HCT116 (cell line): Measurements from ENCODE around the gene ATOH8. TPM values are rescaled to one million over a fixed set of nuclear protein-coding genes. Genes with fewer than 3 reads are reported as not detected.

ENCODE experiments used
- ATAC-seq: fragments of 200-7000 bp; cut with Tn5 transposase; 2 replicates; pipeline ENCODE4 v1.9.1; 2020; ENCODE audit warnings: mild to moderate bottlenecking, moderate library complexity
- BruUV-seq: library from RNA; stranded (reverse); fragments of 400-500 nt; replicated peaks from 2 replicates; lab custom pipeline; 2021; lab: Mats Ljungman, UMichigan
- CTCF ChIA-PET: fragments of 300-600 bp; sonication (Branson Sonifier 250); formaldehyde crosslinking; loops from one replicate; lab custom pipeline; 2021; ENCODE audit warnings: antibody characterized with exemption; lab: Charles Lee
- POLR2A ChIA-PET: fragments of 300-600, 350-600 bp; sonication (Branson Sonifier 250); formaldehyde crosslinking; loops from one replicate; lab custom pipeline; 2021; ENCODE audit warnings: antibody characterized with exemption; lab: Charles Lee
- RAD21 ChIA-PET, 2 experiments: fragments of 300-600 bp; sonication (Branson Sonifier 250); formaldehyde crosslinking; loops; one replicate each; lab custom pipeline; 2023; ENCODE audit warnings: low total read pairs in 2 of 2; ENCODE audit not compliant: uncharacterized antibody in 2 of 2, unreplicated experiment in 2 of 2, low non-redundant PET in 1 of 2; lab: Charles Lee
- DNase-seq: peaks from one replicate; pipeline ENCODE4 v3.0.0-alpha.2; 2010; ENCODE audit warnings: low read depth, low spot score
- H2AFZ ChIP-seq: fragments of 200-600 bp; shearing (Covaris generic), sonication (generic); 2 replicates; pipeline ENCODE4 v1.6.1; 2017; ENCODE audit warnings: low read depth, mixed run types, mixed read lengths, antibody characterized with exemption, low read length; ENCODE audit not compliant: poor library complexity, severe bottlenecking
- H3K27ac ChIP-seq: 2 replicates; pipeline ENCODE4 v1.5.1; 2012; ENCODE audit warnings: low read depth, low read length
- H3K27me3 ChIP-seq: fragments of 200-600 bp; sonication (generic); 2 replicates; pipeline ENCODE4 v1.6.1; 2016; ENCODE audit warnings: mixed run types, low read length, mixed read lengths; ENCODE audit not compliant: insufficient read depth
- H3K36me3 ChIP-seq, 2 experiments: fragments of 200-500 bp in 1 of 2; fragments of 200-600 bp in 1 of 2; sonication (Bioruptor generic) in 1 of 2; sonication (generic) in 1 of 2; 2 replicates each; pipeline versions ENCODE4 v1.5.1 to v1.6.1; 2014 to 2016; ENCODE audit warnings: low read length in 2 of 2, inconsistent platforms in 1 of 2, mixed read lengths in 1 of 2, mixed run types in 1 of 2; ENCODE audit not compliant: insufficient read depth in 2 of 2, control insufficient read depth in 1 of 2
- H3K4me1 ChIP-seq, 2 experiments: fragments of 200-600 bp in 1 of 2; sonication (generic) in 1 of 2; 2 replicates each; pipeline versions ENCODE4 v1.5.1 to v1.6.1; 2012 to 2017; ENCODE audit warnings: low read length in 2 of 2, inconsistent platforms in 1 of 2, mild to moderate bottlenecking in 1 of 2, mixed read lengths in 1 of 2, mixed run types in 1 of 2, moderate library complexity in 1 of 2; ENCODE audit not compliant: insufficient read depth in 2 of 2, control insufficient read depth in 1 of 2
- H3K4me2 ChIP-seq: fragments of 200-600 bp; sonication (generic); 2 replicates; pipeline ENCODE4 v1.6.1; 2017; ENCODE audit warnings: mixed run types, low read length, mixed read lengths
- H3K4me3 ChIP-seq, 2 experiments: fragments of 200-600 bp in 1 of 2; sonication (generic) in 1 of 2; replicated peaks in 1 of 2; 2 replicates each; pipeline ENCODE4 v1.5.1; 2011 to 2016; ENCODE audit warnings: low read length in 2 of 2, control low read depth in 1 of 2, low read depth in 1 of 2, mild to moderate bottlenecking in 1 of 2, mixed read lengths in 1 of 2, mixed run types in 1 of 2
- H3K79me2 ChIP-seq: fragments of 200-600 bp; sonication (generic); 2 replicates; pipeline ENCODE4 v1.6.1; 2017; ENCODE audit warnings: mild to moderate bottlenecking, mixed run types, low read length, moderate library complexity, mixed read lengths; ENCODE audit not compliant: insufficient read depth
- H3K9ac ChIP-seq: fragments of 200-600 bp; sonication (generic); 2 replicates; pipeline ENCODE4 v1.6.1; 2016; ENCODE audit warnings: low read length, mixed read lengths
- H3K9me2 ChIP-seq: fragments of 200-600 bp; sonication (generic), shearing (Covaris generic); 2 replicates; pipeline ENCODE4 v1.6.1; 2017; ENCODE audit warnings: mixed run types, mild to moderate bottlenecking, moderate library complexity; ENCODE audit not compliant: insufficient read depth
- H3K9me3 ChIP-seq, 2 experiments: fragments of 200-500 bp in 1 of 2; fragments of 200-600 bp in 1 of 2; sonication (Bioruptor generic) in 1 of 2; sonication (generic) in 1 of 2; 2 replicates each; pipeline ENCODE4 v1.6.1; 2014 to 2017; ENCODE audit warnings: low read length in 2 of 2, mixed read lengths in 2 of 2, inconsistent platforms in 1 of 2, low read depth in 1 of 2, mild to moderate bottlenecking in 1 of 2, mixed run types in 1 of 2, moderate library complexity in 1 of 2; ENCODE audit not compliant: control insufficient read depth in 1 of 2, insufficient read depth in 1 of 2
- H4K20me1 ChIP-seq: fragments of 200-600 bp; sonication (generic), shearing (Covaris generic); 2 replicates; pipeline ENCODE4 v1.6.1; 2017; ENCODE audit warnings: mixed run types, mild to moderate bottlenecking, moderate library complexity; ENCODE audit not compliant: insufficient read depth
- ATF3 ChIP-seq: IDR thresholded peaks from 2 replicates; pipeline ENCODE4 v1.6.1; 2012
- CBX3 ChIP-seq: IDR thresholded peaks from 2 replicates; pipeline ENCODE4 v1.6.1; 2012; ENCODE audit warnings: low read depth
- CEBPB ChIP-seq: IDR thresholded peaks from 2 replicates; pipeline ENCODE4 v1.6.1; 2012; ENCODE audit warnings: low read depth
- EGR1 ChIP-seq: IDR thresholded peaks from 2 replicates; pipeline ENCODE4 v1.6.1; 2012; ENCODE audit warnings: low read depth
- EZH2 ChIP-seq: fragments of 200-600 bp; sonication (generic); IDR thresholded peaks from 2 replicates; pipeline ENCODE4 v1.6.1; 2017; ENCODE audit warnings: antibody characterized with exemption, mixed run types
- FOSL1 ChIP-seq: IDR thresholded peaks from 2 replicates; pipeline ENCODE4 v1.6.1; 2012; ENCODE audit warnings: low read depth
- JUND ChIP-seq: IDR thresholded peaks from 2 replicates; pipeline ENCODE4 v1.6.1; 2012
- MAX ChIP-seq: IDR thresholded peaks from 2 replicates; pipeline ENCODE4 v1.6.1; 2012
- POLR2A ChIP-seq: IDR thresholded peaks from 2 replicates; pipeline ENCODE4 v1.7.0; 2011; ENCODE audit warnings: borderline replicate concordance; ENCODE audit not compliant: insufficient read depth, insufficient read length; ENCODE audit errors: extremely low read depth
- POLR2AphosphoS5 ChIP-seq: IDR thresholded peaks from 2 replicates; pipeline ENCODE4 v1.6.1; 2011; ENCODE audit warnings: mild to moderate bottlenecking, low read depth, low read length, moderate library complexity
- REST ChIP-seq: IDR thresholded peaks from 2 replicates; pipeline ENCODE4 v1.6.1; 2012; ENCODE audit warnings: low read depth
- SP1 ChIP-seq: IDR thresholded peaks from 2 replicates; pipeline ENCODE4 v1.6.1; 2012; ENCODE audit warnings: low read depth
- ZNF274 ChIP-seq: fragments of 200-500 bp; sonication (Bioruptor generic); IDR thresholded peaks from 2 replicates; pipeline ENCODE4 v1.6.1; 2014; ENCODE audit warnings: mild to moderate bottlenecking, low read depth, low read length, inconsistent platforms
- intact Hi-C: fragments of 100-400 bp; cut with micrococcal nuclease; formaldehyde crosslinking; loops from 2 replicates; pipeline ENCODE4 v1.10.0; 2022
- total RNA-seq: library from RNA; stranded (reverse); gene quantifications from one replicate; pipeline ENCODE4 v1.2.1, GENCODE V29; 2021; ENCODE audit not compliant: unreplicated experiment

ATOH8 gene
- total RNA-seq, 1 experiment from 2014 or later = 0.74 TPM

- Histone ChIP-seq H3K79me2 (no peaks in the 10 kb centered on the region), H3K36me3 (no peaks in the 10 kb centered on the region), H3K9ac (no peak overlapping the region), H3K4me1 (peaks cover 19 to 28% of the 10 kb centered on the region in 2 experiments)
- POLR2A ChIA-PET = no interaction called here
- TF ChIP-seq EGR1 = no peak
- no peak for TF ChIP-seq POLR2A
- TF ChIP-seq ATF3 = no peak
- no peak for TF ChIP-seq ZNF274
- no peak for TF ChIP-seq REST
- no peak for TF ChIP-seq JUND
- TF ChIP-seq SP1 = no peak
- no peak for TF ChIP-seq POLR2AphosphoS5
- no peak for TF ChIP-seq MAX
- no peak for TF ChIP-seq EZH2
- no peak for TF ChIP-seq CBX3
- TF ChIP-seq FOSL1 = no peak
- TF ChIP-seq CEBPB = no peak
- TF ChIP-seq, all 23 proteins: peak for 0
- Histone ChIP-seq H3K27me3 (peaks cover 25% of the 10 kb centered on the region; the same call in 1 of the 2 replicates), H3K9me3 (no peaks in the 10 kb centered on the region), H3K27ac (no peak overlapping the region), H2AFZ (no peak overlapping the region), H3K4me3 (no peak overlapping the region), H3K4me2 (no peak overlapping the region), H3K9me2 (no peaks in the 10 kb centered on the region), H4K20me1 (no peaks in the 10 kb centered on the region)
- CTCF ChIA-PET = interaction anchor here (1.2 kb wide), 1 partner anchor 19 kb away, joined by 7 read pairs; no protein-coding TSS in a partner anchor
- no TSS peak for BruUV-seq
- DNase-seq (no peak), ATAC-seq (no peak)
- intact Hi-C loops = no loop called here
- RAD21 ChIA-PET = no interaction called here
Observed at GRCh38 chr2:85747441-85747840, 6.3 kb upstream of the ATOH8 start.
